Upper lobe of left lung (tissue), 4 donors: ENCODE data around the gene PKP1.

Experiments used
- EP300 ChIP-seq, 4 donors: sonication (generic); formaldehyde crosslinking; IDR thresholded peaks; one replicate each; pipeline ENCODE4 v1.5.1; 2017; ENCODE audit warnings: antibody characterized with exemption in 4 of 4, control low read depth in 2 of 4
- POLR2A ChIP-seq, 4 donors: fragments of 450-650 bp; IDR thresholded peaks; one replicate each; pipeline ENCODE4 v1.5.1; 2016 to 2017; ENCODE audit warnings: antibody characterized with exemption in 4 of 4, mild to moderate bottlenecking in 2 of 4
- TF ChIP-seq, protein P1 (sequence below), 6 experiments: fragments of 450-650 bp in 4 of 6; fragments of 200-600 bp in 2 of 6; sonication (generic) in 2 of 6; IDR thresholded peaks; one replicate each; pipeline ENCODE4 v1.5.1; 2016 to 2019; ENCODE audit warnings: antibody characterized with exemption in 6 of 6

DNA sequence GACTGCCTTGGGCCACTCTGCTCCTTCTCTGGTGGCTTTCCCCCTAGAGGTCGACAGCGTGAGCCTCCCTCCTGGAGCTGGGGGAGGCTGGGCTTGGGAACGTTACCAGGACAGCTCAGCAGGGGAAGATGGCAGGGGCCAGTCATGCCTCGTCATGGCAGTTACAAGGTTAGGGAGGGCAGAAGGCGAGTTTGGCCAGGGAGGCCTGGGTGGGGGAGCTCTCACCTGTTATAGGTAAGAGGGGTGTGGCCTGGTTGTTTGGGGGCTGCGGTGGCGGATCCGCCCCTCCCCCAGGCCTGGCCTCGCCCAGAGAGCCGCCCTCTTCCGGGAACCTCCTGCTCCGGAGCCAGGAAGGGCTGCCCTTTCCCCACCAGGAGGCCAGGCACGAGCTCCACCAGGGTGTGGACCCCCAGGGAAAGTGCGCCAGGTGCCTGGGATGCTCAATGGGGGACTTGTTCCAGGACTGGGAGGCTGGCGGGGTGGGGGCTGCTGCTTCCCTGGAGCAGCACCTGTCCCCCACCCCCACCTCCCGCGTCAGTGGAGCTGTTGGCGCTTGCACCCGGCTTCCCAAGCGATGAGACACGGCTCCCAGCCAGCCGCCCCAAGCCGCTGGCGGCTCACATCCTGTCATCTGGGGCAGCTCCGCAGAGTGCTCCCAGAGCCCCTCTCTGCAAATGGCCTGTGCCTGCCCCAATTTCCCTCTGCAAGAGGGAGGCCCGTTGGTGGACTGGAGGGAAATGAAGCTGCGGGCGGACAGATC, 23.6 kb upstream of the PKP1 start:
- TF ChIP-seq POLR2A (IDR thresholded peaks at IDR 0.05), result no peak
- TF ChIP-seq, protein P1, sequence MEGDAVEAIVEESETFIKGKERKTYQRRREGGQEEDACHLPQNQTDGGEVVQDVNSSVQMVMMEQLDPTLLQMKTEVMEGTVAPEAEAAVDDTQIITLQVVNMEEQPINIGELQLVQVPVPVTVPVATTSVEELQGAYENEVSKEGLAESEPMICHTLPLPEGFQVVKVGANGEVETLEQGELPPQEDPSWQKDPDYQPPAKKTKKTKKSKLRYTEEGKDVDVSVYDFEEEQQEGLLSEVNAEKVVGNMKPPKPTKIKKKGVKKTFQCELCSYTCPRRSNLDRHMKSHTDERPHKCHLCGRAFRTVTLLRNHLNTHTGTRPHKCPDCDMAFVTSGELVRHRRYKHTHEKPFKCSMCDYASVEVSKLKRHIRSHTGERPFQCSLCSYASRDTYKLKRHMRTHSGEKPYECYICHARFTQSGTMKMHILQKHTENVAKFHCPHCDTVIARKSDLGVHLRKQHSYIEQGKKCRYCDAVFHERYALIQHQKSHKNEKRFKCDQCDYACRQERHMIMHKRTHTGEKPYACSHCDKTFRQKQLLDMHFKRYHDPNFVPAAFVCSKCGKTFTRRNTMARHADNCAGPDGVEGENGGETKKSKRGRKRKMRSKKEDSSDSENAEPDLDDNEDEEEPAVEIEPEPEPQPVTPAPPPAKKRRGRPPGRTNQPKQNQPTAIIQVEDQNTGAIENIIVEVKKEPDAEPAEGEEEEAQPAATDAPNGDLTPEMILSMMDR (IDR thresholded peaks at IDR 0.05), result peak in 3 of 6 experiments; percentile 5 to 29 (median 10)
- TF ChIP-seq EP300 (IDR thresholded peaks at IDR 0.05), result no peak
